ENCODE measurements around the gene FKBP11.

- no peak for TF ChIP-seq CTCF (IDR thresholded peaks at IDR 0.05; ENCODE audit: low read depth, low read length)
- no peak for TF ChIP-seq EZH2phosphoT487 (IDR thresholded peaks at IDR 0.05; ENCODE audit: low read depth)
These were observed 52.2 kb downstream of the FKBP11 start for GRCh38 chr12:48873096-48873495.

Measured in OCI-LY3 (cell line).